GM21381 (cell line): ENCODE data around the gene COA5.

Experiments used
- ATAC-seq: cut with Tn5 transposase; IDR thresholded peaks from one replicate; pipeline ENCODE4 v1.9.1; 2021; ENCODE audit warnings: mild to moderate bottlenecking, moderate library complexity; ENCODE audit not compliant: unreplicated experiment

Gene COA5

DNA sequence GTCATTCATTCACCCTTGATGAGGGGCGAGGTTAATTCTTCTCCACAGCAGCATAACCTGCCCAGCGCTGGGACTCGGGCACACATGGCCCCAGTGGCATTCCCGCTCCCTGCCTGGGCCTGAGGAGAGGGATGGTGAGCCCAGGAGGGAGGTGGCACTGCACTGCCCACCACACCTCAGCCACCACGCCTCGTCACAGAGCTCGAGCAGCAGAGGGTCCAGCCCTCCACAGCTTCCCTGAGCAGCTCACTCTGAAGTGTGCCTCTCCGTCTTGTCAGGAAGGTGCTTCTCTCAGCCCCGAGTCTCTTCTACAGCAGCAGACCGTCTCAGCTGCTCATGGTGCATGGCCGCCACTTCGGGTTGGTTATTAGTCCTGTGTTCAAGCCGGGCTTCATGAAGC lies 34.9 kb downstream of the COA5 start:
- no peak for ATAC-seq

DNA sequence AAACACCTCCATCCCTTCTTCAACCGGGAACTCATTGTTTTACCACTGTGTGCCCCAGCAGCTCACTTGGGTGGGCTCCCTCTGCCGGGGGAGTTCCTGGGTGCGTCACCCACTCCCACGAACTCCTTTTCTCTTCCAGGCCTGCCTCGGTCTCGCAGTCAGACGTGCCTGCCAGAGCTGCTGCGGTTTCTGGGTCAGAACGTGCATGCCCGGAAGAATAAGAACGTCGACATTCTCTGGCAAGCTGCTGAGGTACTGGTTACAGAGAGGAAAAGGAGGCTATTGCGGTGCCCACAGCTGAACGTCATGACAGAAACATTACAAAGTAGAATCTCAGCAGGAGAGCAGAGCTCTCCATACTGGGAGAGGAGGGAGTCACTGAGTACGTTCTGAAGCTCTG lies 35.6 kb downstream of the COA5 start:
- ATAC-seq, result no peak

DNA sequence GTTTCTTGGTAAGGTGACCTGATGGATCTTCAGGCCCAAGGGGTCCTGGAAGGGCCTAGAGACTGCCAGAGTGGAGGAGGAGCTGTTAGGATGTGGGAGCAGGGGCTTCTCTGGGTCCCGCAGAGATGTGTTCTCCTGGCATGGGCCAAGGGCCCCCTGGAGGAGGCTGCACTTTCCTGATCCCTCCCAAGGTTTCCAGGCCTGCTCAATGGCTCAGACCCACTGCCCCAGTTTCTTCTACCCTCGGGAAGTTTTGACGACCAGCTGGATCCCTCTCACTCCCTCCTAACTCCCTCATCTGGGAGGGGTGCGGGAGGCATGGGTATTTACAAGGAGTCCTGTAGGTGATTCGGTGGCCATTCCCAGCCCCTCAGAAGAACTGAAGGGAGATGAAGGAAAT lies 36.1 kb downstream of the COA5 start:
- ATAC-seq, result no peak

DNA sequence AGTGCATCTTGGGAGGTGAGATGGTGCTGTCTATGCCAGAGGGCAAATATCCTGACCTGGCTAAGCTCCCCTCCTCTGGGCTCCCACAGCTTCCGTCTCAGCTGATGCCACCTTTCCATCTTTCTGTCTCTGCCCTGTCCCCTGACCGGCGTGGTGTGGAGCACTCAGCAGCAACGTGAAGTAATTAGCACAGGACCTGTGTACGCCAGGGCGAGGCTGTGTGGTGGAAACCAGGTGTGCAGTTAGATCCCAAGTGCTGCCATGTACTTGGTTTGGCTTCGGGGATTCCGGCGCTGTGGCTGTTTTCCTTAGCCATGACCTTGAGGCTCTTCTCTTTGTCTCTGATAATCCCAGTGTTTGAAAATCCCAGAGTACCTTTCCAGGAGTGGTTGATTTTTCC lies 36.5 kb downstream of the COA5 start:
- ATAC-seq, result no peak

DNA sequence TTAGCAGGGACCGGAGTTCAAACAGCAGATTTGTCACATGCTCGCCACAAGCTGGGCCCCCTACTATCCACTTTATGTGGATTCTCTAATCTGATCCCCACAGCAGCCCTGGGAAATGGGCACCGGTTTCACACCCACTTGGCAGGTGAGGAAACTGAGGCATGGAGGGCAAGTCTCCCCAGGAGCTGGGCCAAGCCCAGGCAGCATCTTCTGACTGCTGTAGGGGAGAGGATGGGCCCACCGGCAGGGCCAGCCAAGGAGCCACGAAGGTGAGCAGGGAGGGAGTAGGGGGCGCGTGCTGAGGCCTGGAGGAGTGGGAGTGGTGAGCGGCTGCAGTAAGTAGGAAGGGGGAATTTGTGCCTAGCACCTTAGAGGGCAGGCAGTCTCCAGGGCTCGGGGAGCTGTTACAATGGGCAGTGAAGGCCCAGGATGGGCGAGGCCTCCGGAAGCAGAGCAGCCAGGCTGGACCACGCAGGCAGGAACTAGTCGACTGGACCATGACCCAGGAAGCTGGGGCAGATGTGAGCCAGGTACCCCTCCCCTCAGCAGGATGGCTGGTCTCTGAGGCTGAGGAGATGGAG lies 37.1 kb downstream of the COA5 start:
- no peak for ATAC-seq

DNA sequence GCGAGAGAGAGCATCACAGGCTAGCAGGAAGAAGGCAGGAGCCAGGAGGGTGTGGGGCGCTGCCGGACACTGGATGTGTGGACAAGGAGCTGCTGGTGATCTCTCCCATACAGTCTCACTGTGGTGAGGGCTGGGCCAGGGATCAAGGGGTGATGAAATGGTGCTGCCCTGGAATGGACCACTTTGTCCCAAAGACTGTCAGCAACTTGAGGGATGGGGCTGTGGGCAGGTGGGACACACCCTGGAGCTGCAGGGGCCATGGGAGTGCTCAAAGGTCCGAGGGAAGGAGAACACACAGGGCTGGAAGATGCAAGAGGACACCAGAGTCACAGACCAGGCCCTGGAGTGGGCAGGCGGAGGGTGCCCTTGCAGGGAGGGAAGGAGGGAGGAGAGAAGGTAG lies 38.0 kb downstream of the COA5 start:
- ATAC-seq, result no peak

DNA sequence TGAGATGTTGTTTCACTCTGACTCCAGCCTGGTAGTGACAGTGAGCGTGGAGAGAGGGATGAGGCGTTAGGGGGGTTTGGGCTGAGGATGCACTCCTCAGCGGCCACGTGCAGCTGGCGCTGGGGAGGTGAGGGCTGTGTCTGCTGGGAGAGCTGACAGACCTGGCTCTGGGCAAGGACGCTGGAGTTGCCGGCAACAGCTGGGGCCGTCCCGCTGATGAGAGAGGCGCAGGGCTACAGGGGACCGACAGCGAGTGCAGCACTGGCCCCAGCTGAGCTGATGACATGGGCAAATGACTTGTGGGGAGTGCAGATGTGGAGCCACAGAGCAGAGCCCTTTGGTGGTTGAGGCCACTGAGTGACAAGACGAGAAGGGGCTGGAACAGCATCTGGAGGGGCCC lies 38.4 kb downstream of the COA5 start:
- ATAC-seq, result no peak

DNA sequence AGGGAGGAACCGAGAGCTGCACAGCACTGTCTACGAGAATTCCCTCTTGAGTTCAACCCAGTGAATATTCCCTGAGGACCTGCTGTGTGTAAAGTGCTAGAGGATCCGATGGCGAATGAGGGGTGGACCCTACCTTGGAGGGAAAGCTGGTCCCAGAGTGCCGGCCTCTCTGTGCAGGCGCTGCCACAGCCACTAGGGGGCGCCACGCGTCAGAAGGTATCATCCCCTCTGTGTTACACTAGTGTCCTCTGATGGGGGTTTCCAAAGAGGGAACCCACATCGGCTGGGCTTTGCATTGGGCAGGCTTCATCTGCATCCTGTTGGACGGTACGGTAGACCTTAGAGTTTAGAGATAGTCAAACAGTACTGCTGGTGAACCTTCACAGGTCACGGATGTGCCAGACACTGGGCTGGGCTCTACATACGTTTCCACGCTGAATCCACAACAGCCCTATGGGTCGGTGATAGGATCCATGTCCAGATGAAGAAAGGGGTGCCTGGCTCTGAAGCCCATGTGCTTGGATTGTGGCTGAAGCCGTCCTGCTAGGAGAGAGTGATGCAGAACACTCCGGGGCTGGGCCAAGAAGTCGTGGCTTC lies 39.0 kb downstream of the COA5 start:
- ATAC-seq, result no peak

DNA sequence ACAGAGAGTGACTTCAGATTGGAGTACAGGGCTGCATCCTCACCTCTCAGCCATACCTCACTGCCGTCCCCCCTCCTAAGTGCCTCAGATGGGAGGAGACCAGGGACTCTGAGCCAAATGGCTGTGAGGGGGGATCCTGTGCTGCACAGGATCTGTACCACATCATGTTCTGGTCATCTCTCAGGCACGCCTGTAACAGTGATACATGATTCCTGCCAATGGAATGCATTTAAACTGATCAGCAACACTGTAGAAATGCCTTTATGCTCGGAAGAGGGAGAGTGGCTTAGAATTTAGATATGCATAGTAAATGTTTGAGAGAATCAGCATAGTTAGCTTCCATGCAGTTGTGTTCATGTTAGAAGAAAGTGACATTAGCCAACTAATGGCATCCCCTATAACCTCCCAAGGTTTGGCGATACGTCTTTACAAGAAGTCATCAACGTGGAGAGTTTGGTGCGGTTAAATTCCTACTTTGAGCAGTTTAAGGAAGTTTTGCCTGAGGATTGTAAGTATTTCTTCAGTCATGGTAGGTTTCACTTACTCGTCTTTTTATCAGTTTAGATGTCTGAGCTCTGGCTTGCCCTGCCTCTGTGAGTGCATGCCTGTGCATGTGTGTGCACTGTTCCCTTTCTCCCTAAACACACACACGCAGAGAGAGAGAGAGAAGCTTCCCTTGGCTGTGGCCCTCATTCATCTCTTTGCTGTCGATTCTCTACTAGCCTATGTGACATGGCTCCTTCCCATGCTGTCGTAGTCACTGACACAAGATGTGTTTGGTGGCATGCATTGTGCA lies 40.0 kb downstream of the COA5 start:
- ATAC-seq, result no peak

DNA sequence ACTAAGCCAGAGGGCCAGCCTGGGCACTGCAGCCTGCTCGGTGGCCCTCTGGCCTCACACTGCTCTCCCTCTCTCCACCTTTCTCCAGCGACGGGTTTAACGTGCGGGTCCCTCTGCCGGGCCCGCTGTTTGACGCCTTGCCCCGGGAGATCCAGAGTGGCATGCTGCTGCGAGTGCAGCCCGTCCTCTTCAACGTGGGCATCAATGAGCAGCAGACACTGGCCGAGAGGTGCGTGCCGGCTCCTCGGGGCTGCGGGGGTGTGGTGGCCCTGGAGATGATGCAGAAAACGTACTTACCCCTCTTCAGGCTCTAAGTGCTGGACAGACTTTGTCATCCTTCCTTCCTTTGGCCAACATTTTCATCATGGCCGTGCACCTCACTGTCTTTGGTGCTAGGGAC lies 42.4 kb downstream of the COA5 start:
- ATAC-seq, result no peak

DNA sequence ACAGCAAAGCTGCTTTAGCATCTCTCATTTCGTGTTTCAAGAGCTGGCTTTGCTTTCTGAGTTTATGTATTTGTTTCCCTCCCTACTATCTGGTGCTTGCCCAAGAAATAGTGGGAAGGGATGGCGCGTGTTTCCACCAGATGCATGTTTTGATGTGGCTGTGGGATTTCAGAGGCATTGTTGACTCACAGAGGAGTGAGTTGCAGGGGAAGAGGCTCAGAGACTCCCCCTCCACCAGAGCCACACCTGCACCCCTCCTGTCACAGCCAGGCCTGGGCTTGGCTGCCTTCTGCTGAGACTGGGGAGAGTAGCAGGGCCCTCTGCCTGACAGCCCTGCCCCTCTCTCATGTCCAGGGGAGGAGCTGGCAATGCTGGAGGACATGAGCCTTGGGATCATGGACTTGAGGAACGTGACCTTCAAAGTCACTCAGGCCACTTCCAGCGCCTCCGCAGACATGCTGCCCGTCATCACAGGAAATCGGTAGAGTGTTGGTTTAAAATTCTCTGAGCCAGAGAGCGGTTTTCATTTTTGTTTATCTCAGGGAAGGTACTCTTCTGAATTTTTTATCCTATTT lies 42.9 kb downstream of the COA5 start:
- no peak for ATAC-seq

DNA sequence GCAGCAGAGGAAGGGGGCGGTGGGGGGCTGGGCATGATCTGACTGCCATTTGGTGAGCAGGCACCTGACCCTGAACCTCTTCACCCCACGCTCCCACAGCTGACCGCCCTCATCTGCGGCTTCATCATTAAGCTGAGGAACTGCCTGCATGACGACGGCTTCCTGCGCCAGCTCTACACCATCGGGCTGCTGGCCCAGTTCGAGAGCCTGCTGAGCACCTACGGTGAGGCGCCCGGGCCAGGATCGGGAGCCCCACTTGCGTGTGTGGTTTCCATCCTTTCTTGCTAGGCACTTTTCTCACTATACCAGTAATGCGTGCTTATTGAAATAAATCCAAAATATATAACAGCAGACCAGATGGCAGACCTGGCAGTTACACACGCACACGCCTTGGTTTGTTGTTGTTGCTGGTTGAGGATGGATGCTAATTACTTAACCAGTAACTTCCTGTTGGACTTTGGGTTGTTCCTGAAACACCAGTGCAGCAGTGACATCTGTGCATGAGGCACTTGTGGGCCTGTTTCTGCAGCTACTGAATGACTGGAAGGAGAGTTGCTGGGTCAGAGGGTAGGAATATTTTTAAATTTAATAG lies 43.7 kb downstream of the COA5 start:
- ATAC-seq, result no peak

DNA sequence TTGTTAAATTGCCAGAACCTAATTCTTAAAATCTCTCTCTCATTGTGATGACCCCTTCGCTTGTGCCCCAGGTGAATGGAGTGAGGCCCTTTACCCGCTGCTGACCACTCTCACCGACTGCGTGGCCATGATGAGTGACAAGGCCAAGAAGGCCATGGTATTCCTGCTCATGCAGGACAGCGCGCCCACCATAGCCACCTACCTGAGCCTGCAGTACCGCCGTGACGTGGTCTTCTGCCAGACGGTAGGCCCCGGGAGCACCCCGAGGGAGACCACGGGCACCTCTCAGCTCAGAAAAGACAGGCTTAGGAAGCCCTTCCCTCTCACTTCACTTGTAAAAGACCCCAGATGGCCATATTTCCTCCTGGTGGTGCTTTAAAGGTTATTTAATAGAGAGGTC lies 44.9 kb downstream of the COA5 start:
- ATAC-seq, result no peak

DNA sequence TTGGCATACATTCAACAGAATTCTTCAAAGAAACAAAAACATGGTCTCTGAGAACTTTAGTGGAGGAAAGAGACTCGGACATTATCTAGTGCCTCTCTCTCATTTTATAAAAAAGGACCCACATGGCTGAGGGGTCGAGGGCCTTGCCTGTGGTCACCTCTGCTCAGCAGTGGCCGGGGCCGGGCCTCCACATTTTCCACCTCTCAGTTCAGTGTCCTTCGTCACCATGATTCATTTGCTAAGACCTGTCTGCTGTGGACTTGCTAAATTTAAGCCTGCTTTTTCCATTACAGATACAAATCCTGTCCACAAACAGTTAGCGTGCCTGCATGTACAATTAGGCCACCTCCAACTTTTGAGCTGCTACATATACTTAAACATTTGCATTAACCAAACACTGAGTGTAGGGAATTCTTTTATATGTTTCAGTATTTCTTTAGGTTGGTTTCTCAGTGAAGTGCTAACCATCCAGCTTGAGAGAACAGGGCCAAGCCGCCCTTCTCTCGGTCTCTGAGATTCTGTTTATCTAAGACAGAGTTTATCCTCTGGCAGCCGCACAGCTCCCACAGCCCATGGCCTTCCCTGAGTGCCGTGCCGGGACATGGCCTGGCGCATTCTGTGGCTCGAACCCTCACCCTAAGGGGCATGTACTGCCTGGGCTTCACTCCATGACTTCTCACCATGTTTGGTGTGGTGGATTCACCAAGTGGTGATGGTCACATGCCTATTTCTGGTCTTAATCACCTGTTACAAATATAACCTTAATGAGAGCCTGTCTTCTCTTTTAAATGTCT lies 46.2 kb downstream of the COA5 start:
- no peak for ATAC-seq

DNA sequence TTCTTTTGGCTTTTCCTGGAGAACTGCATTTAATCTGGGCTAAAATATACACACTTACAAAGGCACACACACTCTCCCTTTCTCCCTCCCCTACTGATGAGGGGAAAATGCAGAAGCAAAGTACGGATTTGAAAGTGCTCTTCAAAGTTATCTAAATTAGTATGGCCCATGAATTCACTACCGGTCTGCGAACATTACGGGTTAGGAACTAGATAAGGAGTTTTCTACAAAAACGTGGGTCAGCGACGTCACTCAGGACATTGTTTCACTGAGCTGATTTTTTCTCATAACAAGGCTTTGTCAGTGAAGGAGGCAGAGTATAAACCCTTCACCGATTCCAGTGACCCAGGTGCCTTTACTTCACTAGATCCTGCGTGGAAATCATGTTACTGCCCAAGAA lies 47.3 kb downstream of the COA5 start:
- no peak for ATAC-seq

DNA sequence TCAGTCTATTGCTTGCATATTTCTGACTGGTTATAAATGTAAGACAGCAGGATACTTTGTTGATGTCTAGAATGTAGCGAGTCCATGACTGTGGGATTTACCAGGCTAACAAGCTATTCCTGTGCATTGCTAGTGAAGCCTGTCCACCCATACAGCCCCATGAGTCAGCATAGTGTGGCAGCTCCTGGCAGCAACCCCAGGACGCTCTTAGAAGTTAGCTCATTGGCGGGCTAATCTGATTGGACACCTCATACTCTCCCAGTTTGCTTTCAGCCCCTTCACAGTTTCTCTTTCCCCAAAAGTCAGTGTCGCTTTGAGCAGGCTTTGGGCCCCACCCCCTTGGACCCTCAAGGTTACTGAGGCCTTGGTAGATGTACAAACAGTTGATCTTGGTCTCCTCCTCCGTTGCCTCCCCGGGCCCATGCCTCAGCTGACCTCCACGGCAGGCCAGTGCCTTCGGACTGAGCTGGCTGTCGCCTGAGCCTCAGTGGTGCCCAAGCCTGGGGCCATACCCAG lies 48.0 kb downstream of the COA5 start:
- ATAC-seq, result no peak

DNA sequence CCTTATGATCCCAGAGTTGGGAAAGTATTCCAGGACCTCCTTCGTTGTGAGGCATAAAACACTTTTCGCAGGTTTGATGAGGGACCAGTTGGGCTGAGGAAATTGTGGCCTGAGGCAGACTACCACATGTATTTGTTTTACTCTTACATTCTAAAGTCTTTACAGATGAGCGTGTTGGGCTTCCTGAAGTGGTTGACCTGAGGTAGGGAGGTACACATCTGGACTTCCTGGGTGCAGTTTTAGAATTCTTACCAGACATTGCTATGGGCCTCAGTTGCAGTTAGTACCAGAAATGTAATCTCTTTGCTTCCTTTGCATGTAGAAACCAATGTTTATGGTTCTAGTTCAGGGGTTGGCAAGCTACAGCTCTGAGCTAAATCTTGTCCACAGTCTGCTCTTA lies 48.7 kb downstream of the COA5 start:
- no peak for ATAC-seq

DNA sequence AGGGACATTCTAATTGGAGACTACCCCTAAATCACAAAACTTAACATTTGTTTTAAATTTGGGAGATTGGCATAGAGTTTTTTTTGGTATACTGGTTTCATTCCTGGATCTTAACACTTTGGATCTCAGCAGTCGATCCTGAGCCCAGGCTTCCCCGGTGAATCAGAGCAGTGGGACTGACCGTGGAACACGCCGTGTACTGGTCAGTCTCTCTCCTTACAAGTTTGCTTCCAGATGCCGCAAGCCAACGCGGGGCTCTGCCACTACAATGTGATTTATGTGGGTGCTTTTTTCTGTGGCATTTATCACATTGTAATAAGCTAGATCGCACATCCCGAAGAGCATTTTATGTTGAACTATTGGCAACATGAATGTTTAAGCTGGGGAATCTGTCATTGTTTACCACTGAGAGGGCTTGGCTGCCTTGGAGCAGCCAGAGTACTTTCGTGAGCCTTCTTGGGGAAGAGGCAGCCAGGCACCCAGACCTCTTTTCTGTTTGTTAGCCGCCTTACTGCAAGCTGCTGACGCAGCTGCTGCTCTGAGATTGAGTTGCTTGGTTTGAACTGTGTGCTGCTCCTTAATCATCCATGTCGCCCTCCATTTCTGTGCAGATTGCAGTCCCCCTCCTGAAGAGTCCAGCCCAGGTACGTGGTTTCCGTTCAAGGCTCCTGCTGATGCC lies 49.3 kb downstream of the COA5 start:
- no peak for ATAC-seq

DNA sequence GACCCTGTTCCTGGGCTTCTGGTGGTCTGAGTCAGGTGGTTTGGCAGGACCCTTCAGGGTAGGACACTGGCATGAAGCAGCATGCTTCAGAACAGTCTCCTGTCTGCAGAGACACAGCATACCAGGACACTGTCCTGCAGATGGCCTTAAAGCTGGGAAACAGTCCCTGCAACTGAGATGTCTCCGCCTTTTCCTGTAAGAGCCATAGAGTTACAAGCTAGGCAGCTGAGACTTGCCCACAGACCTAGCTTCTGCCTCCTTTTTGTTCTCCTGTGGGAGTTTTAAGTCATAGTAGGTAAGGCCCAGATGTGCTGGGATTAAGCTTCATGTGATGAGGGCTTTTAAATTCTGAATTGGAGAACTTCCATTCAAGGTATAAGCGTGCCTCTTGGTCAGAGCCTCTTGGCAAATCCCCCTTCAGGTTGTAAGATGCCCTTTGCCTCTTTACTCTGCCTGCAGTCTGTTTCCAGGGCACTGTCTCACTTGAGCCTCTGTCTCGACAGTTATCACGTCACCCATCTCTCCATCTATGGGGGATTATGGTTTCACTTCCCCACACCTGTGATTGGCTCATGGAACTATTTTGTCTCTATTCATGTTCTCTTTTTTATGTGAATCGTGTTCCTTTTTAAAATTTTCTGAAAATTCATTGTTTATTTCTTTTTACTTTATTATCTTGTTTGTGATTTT lies 51.8 kb downstream of the COA5 start:
- no peak for ATAC-seq

DNA sequence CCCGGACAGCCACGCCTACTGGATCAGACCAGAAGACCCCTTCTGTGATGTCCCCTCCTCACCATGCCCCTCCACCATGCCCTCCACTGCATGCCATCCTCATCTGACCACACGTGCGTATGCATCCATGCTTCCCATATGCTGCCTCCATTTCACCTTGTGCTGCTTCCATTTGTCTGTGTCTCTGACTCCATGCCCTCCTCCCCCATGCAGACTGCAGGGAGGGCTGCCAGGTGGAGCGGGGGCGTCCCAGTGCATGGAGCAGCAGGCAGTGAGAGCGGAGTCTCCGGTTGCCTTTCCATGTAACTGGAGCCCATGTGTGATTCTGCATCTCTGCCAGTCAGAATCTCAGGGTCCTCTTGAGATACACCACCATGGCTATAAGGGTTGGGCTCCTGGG lies 52.6 kb downstream of the COA5 start:
- ATAC-seq, result no peak
